Fibroblast of skin of back (primary cell): ENCODE results near the gene ZRANB1.

ENCODE experiments used
- DNase-seq: peaks from one replicate; pipeline ENCODE4 v3.0.0-alpha.2; 2013

Gene ZRANB1

DNA sequence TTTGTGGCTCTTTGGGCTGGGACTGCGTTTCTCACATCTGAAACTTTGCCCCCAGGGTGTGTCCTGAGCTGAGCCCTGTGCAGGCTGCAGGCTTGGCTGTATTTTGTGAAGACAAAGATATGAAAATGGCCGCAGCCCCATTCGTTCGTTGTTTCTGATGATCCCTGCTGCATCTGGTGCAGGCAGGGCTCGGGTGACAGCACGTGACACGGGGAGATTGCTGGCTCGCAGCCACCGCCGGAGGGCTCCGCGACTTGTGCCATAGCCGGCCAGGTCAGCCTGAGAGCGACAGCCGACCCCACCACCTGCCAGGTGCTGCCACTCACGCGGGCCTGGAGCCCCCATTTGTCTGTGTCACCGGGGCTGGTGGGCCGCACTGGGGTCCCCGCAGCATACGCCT, 81.3 kb downstream of the ZRANB1 start:
- DNase-seq = no peak

DNA sequence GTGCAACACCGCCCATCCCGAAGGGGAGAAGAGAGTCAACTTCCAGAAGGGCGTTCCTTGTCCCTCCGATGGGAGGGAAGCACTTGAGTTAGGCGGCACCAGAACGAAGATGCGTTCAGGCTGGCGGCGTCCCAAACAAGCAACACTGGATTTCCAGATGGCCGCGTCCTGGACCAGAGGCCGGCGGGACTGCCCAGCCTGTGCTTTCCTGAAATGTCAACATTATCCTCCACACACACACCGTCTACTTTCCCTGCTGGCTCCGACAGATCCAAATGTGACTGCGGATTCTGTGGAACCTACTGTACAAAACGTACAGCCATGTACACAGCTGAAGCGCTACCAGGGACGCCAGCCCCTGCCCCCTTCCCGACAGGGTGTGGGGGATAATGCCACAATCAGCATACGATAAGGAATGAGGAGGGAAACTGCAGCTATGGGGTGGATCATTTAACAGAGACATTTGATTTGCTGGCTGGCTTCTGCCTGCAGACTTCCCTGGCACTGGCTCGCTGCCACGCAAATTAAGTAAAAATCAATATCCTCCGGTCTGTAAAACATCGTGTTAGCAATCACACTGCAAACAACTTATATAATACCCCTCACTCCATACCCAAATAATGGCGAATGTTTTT, 82.1 kb downstream of the ZRANB1 start:
- no peak for DNase-seq

DNA sequence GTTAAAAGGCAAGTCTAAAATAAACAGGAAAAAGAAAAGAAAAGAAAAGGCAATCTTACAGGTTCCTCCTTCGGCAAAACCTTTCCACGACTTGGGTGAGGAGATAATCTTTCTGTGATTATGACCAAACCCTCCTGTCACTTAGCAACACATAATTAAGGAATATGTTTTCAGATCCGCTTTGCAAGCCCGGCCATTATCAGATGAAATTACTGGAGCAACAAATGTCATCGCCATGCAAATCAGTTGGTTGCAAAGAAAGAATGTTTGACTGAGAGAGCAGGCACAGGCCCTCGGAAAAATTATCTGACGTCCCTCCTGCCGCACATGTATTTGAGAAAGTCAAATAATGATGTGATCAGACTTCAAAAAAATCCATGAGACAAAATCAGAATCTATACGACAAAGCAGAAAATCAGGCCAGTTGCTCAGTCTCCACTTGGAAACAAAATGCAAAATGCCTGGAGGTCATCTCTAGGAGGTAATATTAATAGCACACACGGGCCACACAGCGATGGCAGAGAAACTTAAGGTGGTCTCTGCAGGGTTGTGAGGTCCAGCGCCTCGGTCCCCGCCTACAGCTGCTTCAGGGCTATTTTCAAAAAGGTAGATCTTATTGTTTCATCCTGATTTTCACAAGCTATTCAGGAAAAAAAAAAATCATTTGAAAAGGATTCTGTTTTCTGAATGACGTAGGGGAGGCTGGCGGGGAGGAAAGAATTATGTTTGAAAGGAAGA, 82.7 kb downstream of the ZRANB1 start:
- DNase-seq = no peak

DNA sequence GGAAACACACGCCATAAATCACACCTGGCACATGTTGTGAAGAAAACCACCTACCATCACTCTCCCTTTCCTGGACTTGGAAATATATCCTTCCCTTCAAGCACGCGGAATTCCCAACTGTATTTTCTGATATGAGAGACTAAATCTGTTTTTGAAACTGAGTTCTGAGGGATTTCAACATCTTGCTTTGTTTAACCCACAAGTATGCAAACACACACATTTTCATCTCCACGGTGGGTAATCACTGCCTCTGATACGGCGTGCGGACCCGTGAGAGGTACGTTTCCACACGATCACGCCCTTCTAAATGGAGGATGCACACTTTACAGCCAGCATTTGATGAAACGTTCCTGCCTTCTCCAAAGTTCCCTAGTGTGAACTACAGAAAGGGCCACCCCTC, 83.4 kb downstream of the ZRANB1 start:
- no peak for DNase-seq

DNA sequence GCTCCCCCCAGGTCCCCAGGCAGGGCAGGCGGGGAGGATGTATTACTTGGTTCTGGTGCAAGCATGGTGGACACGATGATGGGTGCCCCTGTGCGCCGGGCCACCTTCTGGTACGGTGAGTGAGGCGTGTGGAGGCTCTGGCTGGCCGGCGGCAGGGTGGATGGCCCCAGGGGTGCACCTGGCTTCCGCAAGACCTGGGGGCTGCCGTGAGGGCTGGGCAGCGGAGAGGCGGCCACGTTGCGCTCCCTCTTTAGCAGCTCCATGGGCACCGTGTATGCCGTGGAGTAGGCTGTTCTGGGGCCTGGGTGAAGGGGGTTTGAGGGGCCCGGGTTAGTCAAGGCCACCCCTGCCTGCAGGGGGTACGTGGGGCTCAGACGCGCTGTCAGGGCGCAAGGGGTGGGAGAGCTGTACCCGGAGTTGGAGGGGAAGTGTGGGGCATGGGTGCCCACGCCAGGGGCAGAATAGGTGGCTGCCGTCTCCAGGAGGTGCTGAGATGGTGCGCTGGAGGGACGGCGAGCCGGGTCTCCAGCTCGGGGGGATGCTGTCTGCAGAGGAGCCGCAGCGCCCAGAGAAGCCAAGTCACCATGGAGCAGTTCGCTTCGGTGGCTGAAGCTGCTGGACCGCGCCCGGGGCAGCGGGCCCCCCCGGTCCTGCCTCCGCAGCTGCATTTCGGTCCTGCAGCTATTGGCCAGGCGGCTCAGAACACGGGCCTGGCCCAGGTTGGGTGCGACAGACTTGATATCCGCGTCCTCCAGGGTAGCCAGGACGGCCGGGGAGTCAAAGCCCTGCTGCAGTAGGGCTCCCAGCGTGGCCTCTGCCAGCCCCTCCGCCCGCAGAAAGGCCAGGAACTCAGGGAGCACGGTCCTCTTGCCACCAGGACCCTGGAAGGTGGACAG, 84.4 kb downstream of the ZRANB1 start:
- no peak for DNase-seq

DNA sequence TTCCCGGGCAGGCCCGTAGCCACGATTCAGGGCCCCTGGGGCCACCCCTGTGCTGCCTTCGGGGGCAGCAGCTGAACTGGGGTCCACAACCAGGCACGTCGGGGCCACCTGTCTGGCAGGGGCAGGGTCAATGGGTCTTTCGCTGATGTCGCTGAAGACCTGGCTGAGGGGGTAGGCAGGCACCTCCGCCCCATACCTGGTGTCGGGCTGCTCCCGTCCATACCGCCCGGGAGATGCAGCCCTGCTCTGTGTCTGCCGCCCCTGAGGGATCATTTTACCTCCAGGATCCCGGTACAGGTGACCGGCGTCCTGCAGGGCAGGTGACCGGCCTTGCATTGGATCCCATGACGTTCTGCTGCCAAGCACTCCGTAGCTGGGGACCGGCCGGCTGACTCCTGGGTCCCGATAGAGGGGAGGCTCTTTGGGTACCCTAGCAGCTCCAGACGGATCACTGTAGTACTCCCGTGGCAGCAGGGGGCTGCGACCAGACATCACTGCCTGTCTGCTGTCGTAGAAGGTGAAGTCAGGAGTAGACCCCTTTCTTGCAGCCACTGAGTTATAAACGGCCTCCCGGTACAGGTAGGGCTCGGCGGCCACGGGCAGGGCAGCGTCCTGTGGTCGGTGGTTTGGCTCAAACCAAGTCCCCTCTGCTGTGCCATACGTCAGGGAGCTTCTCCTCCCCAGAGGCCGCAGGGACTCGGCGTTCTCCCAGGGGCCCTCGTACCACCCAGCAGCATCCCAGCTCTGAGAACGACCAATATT, 85.2 kb downstream of the ZRANB1 start:
- DNase-seq = no peak

DNA sequence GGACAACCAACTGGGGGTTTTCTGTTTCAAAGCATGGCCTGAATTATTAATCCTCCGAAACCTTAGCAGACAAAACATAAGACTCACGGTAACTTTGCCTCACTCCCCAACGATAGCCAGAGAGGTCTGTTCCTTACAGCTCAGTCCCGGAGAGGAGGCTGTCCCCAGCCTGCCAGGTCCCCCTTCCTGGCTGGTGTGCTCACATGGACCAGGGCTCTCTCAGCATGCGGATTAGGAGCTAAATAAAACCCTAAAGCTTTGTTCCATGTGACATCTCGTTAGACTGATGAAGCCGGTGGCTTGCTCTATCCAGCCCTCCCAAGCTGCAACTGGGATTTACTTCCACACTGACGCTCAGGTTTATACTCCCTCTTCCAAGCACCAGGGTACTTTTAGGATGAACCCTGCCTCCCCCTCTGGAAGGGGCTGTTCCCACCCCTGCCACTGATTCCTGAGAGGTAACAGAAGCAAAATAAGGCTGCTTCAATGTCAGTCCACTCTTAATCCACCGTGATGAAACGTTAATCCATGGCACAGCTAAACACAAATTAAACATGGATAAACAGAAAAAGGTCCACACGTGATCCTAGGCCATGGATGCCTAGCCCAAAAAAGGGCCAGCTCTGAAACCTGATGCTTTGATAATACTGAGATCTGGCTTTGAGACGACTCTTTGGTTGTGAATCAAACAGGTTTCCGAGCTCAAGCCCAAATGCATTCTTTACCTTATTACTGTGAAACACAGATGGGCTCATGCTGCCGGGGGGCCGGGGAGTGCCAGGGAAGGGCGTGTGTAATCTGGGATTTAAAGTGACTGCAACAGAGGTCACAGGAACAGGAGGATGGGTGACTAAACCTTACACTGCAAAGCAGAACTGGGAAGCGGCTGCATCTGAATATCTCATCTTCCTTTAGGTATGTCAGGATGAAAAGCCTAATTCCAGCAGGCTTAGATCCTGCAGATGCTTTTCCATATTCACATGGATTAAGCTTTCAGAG, 86.2 kb downstream of the ZRANB1 start:
- DNase-seq = peak; percentile 68

DNA sequence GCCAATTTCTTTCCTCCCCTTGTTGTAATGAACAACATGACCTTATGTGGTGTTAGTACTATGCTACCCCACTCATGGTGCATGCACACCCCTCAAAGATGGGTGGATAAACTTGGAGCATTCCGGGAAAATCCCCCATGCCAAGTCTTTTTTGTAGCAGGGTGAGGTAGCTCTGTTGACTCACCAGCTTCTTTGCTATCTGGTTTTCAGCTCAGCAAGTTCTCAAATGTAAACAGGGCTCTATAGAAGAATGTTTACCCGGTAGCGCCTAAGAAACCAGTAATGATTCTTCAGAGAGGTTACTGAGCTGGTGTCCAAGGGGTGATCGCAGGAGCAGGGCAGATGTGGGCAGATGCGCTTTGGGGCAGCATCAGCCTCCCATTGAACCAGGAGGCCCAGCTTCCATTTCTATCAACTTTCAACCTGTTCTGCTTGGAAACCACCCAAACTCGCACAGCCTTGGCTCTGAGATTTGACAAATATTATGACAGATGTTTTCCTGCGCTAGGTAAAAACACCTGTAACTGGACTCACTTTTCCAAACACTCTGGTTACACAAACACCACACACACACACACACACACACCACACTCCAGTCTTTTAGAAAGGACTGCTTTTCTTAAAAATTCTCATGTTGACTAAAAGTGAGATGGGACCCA, 87.8 kb downstream of the ZRANB1 start:
- peak; percentile 78 for DNase-seq

DNA sequence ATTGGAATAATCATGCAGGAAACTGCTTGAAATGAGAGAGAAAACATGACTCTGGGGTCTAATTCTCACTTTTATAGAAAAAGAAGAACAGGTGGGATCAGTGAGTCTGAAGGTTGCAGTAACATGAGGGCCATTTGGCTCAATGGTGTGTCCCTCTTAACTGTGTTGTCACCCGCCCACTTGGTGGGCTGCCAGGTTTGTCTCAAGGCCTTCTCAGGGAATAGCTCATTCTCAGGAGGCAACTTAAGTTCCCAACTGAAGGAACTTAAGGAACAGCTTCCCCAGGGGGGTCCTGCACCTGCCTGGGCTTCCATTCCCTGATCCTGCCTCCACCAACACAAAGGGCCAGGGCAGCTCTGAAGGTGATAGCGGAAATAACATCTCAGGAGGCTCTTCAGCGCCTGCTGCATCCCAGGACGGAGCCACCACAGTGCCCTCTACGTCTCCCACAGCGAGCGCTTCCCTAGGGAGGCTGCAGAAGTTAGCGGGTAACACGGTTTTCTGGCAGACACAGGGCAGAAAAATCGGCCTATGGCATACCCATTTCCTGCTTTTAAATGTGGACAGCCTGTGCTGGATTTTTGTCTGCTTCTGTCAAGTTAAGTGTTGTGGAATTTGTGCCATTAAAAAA, 88.8 kb downstream of the ZRANB1 start:
- DNase-seq = no peak

DNA sequence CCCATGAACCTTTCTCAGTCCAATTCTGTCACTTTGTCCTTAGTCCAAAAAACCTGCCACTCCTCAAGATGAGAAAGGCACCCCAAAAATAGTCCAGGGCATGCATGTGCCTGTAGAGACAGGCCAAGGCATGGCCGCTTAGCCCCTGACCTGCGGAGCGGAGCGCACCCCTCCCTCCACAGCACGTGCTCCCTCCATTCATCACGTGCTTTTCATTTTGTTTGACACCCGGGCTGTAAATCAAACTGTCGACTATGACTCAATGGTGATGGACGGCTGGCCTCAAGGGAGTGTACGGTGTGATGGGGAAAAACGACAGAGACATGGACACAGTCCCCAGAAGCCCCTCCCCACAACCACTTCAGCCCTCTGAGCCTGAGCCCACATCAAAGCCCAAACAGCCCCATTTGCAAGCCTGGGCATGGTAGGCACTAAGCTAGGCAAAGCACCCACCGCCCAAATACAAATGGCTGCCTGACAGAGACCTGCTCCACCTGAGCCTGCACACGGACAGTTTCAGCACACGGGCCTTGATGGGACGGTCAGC, 90.6 kb downstream of the ZRANB1 start:
- DNase-seq = no peak

DNA sequence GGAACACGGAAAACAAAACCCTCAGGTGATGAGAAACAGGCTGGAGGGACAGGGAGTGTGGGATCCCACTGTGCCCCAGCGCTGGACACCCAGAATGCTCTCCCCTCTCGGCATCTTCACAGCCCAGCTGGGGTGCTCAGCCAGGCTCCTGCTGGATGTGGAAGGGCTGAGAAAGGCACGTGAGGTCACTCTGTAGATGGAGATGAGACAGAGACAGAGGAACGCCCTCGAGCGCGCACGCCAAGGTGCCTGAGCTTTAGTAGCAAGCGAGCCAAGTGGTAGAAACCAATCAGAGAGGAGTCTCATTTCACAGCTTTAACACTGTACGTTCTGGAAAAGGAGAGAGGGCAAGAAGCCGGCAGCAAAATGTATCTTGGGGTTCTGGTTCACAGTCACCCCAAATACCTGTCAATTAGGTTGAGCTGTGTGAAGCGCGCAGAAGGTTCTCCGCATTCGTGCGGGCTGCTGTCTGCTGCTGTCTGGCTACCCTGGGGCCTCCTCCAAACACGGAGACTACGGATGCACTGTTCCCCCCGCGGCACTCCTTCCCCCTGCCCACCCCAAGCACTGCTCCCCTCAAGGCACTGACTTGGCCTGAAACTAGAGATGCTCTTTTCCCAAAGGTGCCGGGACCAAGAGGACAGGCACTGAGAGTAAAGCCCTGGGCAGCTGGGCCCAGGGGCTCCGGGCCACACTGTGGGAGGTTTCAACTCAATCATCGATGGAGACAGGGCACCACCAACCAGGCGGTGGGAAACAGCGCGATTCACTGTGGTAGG, 91.4 kb downstream of the ZRANB1 start:
- no peak for DNase-seq

DNA sequence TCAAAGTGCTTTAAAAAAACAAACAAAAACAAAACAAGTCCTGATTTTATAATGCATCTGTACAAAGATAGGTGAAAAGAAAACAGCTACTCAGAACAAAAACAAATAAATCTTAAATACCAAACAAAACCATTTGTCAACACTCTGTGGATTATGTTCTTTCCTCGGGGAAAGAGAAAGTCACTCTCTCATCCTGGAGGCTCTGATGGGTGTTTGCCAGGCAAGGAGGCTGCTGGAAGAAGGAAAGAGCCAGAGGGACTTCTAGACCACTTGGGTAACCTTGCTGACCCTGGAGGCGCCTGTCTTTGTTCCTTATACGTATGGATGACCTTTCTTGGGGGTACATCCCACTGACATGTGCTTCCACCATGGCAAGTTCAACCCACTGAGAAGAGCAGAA, 92.8 kb downstream of the ZRANB1 start:
- DNase-seq = peak; percentile 51

DNA sequence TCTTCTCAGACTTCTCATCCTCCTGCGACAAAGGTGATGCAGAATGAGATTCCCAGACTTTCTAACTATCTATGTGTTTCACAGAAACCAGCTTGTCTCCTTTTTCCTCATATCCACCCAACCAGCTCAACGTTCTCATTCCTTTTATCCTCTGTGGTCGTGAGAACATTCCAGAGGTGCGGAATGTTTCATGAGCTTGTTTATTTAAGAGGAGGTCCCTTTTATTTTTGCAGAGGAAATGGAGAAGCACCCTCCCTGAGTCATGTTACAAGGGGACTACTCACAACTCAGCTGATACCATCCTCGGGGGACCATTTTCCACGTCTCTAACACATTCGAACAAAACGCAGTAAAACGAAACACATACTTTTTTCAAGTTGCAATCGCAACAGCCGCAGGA, 93.2 kb downstream of the ZRANB1 start:
- peak; percentile 99 for DNase-seq

DNA sequence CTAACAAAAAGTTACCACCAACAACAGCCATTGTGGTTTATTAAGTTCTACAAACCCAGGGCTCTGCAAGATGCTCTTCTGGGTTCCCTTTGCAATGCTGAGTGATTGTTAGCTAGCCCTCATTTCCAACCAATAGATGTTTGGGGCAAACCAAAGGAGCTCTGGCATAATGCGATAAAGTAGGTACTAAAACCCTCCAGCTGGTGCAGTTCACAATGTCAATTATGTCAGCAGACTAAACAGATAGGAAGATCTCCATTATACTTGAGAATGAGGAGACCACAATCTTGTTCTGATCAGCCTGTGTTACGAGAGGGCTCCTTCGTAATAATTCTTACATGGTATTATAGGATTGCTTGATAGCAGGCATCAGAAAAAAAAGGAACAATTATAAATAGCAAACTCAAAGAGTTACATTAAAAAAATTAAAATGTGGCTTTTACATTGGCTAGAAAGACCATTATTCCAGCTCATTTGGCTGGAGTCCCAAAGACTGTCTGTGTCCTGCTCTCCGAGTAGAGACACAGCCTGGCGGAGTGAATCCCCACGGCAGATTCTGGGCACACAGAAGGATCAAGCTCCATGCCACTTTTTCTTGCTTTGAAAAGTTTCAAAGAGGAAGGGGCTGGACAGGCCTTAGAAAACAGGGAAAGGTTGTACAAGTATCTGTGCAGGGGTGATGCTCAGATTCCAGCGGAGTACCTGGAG, 93.8 kb downstream of the ZRANB1 start:
- no peak for DNase-seq

DNA sequence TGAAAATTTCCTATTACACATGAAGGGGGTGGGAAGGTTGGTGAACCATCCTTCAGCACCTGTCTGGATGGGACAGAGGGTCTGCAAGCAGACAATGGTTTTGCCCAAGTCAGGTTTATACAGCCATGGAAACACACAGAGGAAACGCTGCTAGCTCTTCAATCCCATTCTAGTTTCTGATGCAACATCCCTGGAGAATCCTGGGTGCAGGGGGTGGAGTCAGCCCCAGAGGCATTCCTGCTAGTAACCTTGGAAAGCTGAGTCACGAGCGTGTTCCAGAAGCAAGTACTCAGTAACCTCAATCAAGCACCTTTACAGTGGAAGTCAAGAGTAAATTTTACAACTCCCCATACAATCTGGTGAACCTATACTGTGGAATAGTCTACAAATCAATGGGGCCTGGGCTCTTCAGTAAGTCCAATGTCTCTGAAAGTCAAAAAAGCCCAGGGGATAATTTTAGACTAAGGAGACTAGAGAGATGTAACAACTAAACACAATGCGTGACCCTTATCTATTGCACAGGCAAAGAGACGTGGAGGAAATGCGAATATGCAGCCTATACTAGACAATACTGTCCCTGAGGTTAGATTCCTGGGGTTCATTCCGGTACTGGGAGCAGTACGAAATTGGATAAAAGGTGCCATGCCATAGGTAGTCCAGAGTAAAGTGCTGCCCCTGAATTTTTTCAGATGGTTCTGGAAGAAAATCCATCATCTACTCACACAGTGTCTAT, 95.4 kb downstream of the ZRANB1 start:
- peak; percentile 81 for DNase-seq
